ENCODE measurements around the gene IFNL1. TPM values are rescaled to one million over a fixed set of nuclear protein-coding genes. Genes with fewer than 3 reads are reported as not detected.

Gene IFNL1
- total RNA-seq, 1 experiment from 2014 or later = not detected

DNA sequence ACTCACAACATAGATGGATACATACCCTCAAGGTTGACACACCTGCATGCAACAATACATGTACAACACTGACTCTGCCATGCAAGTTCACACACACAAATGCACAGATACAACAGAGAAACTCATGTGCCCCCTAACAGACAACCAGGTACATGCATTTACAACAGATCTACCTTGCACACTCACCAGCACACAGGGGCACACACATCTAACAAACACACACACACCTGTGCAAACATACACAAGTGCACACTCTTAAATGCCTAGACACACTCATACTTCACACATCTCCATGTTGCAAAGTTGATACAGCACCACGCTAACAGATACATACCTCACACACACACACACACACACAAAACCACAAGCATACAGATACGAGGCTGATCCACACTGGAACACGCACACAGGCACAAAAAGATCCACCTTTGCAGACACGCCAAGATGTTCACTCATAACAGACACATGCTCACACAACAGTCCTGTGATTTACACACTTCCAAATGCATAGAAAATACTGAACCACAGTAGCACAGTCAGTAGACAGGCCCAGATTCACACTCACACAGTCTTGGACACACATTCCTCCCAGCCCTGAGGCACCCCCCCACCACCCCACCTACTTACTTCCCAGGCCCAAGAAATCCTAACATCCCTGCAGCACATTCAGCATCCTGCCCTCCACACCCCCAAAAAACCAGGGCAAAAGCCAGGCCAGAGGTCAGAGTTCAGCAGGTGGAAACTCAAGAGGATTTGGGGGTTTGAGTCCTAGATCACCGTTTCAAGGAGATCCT is 23.1 kb downstream of the IFNL1 start:
- Mint-ChIP-seq H3K27ac (no peak overlapping the region), H3K4me3 (peak overlapping the region; percentile 88), H3K36me3 (peaks cover 3% of the 10 kb centered on the region; the same call in 1 of the 2 replicates), H3K9me3 (no peaks in the 10 kb centered on the region), H3K27me3 (ENCODE audit: low read depth) (peaks cover 48% of the 10 kb centered on the region), H3K4me1 (peaks cover 15% of the 10 kb centered on the region)
- ATAC-seq = no peak
- ChIA-PET POLR2A (no interaction called here), CTCF (no interaction called here)
- no peak for TF ChIP-seq NR2C2 (CRISPR knock-in tag; IDR thresholded peaks at IDR 0.05)
- no peak for TF ChIP-seq ZNF671 (CRISPR knock-in tag; IDR thresholded peaks at IDR 0.05)
- no peak for TF ChIP-seq FOXP1 (CRISPR knock-in tag; IDR thresholded peaks at IDR 0.05; ENCODE audit: borderline replicate concordance)
- no peak for TF ChIP-seq ZNF416 (CRISPR knock-in tag; IDR thresholded peaks at IDR 0.05)
- TF ChIP-seq, protein P1, sequence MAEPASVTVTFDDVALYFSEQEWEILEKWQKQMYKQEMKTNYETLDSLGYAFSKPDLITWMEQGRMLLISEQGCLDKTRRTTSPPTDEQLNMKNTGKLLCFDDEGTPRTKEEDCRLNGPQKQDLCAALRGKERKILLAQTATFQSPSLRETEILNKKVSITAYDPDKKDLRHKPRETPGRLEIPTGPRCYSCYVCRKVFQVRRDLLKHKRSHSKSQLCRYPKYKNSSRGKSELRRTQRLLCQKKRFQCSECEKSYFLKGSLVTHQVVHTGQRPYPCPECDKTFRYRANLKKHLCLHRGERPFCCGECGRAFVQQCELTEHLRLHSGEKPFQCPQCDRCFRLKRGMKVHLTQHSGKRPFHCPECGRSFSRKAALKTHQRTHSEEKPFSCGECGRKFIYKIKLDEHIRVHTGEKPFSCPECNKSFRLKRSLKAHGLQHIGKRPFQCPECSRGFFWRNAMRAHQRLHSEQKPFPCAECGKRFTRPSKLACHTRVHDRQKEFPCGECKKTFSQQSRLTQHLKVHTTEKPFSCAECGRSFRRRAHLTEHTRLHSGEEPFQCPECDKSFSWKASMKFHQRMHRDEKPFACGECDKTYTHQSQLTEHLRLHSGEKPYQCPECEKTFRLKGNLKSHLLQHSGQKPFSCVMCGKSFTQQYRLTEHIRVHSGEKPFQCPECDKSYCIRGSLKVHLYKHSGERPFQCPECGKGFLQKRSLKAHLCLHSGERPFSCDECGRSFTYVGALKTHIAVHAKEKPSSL (CRISPR knock-in tag; conservative IDR thresholded peaks at IDR 0.05) = no peak
- no peak for TF ChIP-seq NFE2L1 (CRISPR knock-in tag; IDR thresholded peaks at IDR 0.05)
- TF ChIP-seq CBFB (CRISPR knock-in tag; IDR thresholded peaks at IDR 0.05; ENCODE audit: low read depth) = no peak
- TF ChIP-seq, protein P2, sequence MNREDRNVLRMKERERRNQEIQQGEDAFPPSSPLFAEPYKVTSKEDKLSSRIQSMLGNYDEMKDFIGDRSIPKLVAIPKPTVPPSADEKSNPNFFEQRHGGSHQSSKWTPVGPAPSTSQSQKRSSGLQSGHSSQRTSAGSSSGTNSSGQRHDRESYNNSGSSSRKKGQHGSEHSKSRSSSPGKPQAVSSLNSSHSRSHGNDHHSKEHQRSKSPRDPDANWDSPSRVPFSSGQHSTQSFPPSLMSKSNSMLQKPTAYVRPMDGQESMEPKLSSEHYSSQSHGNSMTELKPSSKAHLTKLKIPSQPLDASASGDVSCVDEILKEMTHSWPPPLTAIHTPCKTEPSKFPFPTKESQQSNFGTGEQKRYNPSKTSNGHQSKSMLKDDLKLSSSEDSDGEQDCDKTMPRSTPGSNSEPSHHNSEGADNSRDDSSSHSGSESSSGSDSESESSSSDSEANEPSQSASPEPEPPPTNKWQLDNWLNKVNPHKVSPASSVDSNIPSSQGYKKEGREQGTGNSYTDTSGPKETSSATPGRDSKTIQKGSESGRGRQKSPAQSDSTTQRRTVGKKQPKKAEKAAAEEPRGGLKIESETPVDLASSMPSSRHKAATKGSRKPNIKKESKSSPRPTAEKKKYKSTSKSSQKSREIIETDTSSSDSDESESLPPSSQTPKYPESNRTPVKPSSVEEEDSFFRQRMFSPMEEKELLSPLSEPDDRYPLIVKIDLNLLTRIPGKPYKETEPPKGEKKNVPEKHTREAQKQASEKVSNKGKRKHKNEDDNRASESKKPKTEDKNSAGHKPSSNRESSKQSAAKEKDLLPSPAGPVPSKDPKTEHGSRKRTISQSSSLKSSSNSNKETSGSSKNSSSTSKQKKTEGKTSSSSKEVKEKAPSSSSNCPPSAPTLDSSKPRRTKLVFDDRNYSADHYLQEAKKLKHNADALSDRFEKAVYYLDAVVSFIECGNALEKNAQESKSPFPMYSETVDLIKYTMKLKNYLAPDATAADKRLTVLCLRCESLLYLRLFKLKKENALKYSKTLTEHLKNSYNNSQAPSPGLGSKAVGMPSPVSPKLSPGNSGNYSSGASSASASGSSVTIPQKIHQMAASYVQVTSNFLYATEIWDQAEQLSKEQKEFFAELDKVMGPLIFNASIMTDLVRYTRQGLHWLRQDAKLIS (CRISPR knock-in tag; IDR thresholded peaks at IDR 0.05; ENCODE audit: borderline replicate concordance) = no peak
- TF ChIP-seq, protein P3, sequence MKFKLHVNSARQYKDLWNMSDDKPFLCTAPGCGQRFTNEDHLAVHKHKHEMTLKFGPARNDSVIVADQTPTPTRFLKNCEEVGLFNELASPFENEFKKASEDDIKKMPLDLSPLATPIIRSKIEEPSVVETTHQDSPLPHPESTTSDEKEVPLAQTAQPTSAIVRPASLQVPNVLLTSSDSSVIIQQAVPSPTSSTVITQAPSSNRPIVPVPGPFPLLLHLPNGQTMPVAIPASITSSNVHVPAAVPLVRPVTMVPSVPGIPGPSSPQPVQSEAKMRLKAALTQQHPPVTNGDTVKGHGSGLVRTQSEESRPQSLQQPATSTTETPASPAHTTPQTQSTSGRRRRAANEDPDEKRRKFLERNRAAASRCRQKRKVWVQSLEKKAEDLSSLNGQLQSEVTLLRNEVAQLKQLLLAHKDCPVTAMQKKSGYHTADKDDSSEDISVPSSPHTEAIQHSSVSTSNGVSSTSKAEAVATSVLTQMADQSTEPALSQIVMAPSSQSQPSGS (CRISPR knock-in tag; IDR thresholded peaks at IDR 0.05; ENCODE audit: borderline replicate concordance, low read depth) = no peak
- no peak for TF ChIP-seq MLX (CRISPR knock-in tag; IDR thresholded peaks at IDR 0.05)
- TF ChIP-seq MXD4 (CRISPR knock-in tag; IDR thresholded peaks at IDR 0.05; ENCODE audit: borderline replicate concordance) = no peak
- no peak for TF ChIP-seq RELA (CRISPR knock-in tag; IDR thresholded peaks at IDR 0.05; ENCODE audit: borderline replicate concordance)
- no peak for TF ChIP-seq OVOL2 (CRISPR knock-in tag; IDR thresholded peaks at IDR 0.05; ENCODE audit: borderline replicate concordance)
- TF ChIP-seq SP1 (CRISPR knock-in tag; conservative IDR thresholded peaks at IDR 0.05) = no peak
- no peak for TF ChIP-seq TP53 (CRISPR knock-in tag; IDR thresholded peaks at IDR 0.05)
- no peak for TF ChIP-seq JAZF1 (CRISPR knock-in tag; IDR thresholded peaks at IDR 0.05)
- TF ChIP-seq ZSCAN18 (CRISPR knock-in tag; IDR thresholded peaks at IDR 0.05) = no peak
- no peak for DNase-seq (ENCODE audit: low spot score)

All from WTC11 (cell line).